Measurements from ENCODE around the gene RNF213.

The RNF213 gene

DNA sequence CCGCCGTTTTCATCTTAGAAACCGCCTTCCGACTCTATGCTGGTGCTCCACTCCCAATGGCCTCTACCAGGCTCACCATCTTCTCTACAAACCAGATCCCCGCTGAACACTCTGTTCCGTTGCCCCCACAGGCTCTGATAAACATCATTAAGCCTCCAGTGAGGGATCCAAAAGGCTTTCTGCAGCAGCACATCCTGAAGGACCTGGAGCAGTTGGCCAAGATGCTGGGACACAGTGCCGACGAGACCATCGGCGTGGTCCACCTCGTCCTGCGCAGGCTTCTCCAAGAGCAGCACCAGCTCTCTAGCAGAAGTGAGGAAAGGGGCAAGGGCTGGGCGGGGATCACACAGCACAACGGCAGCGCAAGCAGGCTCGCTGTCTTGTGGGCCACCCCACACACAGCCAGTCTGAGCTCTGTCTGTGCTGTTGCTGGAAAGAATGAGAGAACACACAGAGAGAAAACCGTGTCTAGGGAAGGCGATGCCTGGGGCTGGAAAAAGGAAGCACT lies 120.8 kb downstream of the RNF213 start:
- H3K4me3 ChIP-seq (ENCODE audit: low read depth, low read length): no peak overlapping the region
- no peak for DNase-seq (ENCODE audit: low read depth)

DNA sequence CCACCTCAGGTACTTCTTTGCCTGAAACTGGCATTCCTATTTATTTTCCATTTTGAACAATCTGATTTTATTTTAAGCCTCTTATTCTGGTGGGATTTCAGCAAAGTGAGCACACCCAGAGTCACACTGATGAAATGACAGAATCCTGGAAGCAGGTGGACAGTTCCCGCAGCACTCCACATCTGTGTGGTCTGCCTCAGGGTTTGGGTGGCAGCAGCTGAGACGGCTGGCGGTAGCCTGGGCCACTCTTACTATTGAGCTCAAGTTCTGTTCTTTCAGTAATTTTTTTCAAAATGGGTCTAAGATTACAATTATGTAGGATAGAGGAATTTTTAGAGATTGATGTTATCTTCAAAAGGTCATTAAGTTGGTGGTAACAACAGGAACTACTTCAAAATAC lies 121.8 kb downstream of the RNF213 start:
- no peak for DNase-seq (ENCODE audit: low read depth)
- TF ChIP-seq, protein P1, sequence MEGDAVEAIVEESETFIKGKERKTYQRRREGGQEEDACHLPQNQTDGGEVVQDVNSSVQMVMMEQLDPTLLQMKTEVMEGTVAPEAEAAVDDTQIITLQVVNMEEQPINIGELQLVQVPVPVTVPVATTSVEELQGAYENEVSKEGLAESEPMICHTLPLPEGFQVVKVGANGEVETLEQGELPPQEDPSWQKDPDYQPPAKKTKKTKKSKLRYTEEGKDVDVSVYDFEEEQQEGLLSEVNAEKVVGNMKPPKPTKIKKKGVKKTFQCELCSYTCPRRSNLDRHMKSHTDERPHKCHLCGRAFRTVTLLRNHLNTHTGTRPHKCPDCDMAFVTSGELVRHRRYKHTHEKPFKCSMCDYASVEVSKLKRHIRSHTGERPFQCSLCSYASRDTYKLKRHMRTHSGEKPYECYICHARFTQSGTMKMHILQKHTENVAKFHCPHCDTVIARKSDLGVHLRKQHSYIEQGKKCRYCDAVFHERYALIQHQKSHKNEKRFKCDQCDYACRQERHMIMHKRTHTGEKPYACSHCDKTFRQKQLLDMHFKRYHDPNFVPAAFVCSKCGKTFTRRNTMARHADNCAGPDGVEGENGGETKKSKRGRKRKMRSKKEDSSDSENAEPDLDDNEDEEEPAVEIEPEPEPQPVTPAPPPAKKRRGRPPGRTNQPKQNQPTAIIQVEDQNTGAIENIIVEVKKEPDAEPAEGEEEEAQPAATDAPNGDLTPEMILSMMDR (IDR thresholded peaks at IDR 0.05; ENCODE audit: low read depth, low read length): no peak
- TF ChIP-seq POLR2A (IDR thresholded peaks at IDR 0.05; ENCODE audit: extremely low read depth, insufficient read length): no peak
- no peak for TF ChIP-seq MYC (IDR thresholded peaks at IDR 0.05; ENCODE audit: low read depth, low read length)
- TF ChIP-seq, protein P2, sequence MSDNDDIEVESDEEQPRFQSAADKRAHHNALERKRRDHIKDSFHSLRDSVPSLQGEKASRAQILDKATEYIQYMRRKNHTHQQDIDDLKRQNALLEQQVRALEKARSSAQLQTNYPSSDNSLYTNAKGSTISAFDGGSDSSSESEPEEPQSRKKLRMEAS (IDR thresholded peaks at IDR 0.05; ENCODE audit: low read depth, low read length): no peak
- no peak overlapping the region for H3K4me3 ChIP-seq (ENCODE audit: low read depth, low read length)

More for the DNA sequence above, 120.8 kb downstream of the RNF213 start:
- TF ChIP-seq, protein P1 (IDR thresholded peaks at IDR 0.05; ENCODE audit: low read depth, low read length): no peak
- TF ChIP-seq, protein P2 (IDR thresholded peaks at IDR 0.05; ENCODE audit: low read depth, low read length): no peak
- no peak for TF ChIP-seq POLR2A (IDR thresholded peaks at IDR 0.05; ENCODE audit: extremely low read depth, insufficient read length)
- TF ChIP-seq MYC (IDR thresholded peaks at IDR 0.05; ENCODE audit: low read depth, low read length): no peak

DNA sequence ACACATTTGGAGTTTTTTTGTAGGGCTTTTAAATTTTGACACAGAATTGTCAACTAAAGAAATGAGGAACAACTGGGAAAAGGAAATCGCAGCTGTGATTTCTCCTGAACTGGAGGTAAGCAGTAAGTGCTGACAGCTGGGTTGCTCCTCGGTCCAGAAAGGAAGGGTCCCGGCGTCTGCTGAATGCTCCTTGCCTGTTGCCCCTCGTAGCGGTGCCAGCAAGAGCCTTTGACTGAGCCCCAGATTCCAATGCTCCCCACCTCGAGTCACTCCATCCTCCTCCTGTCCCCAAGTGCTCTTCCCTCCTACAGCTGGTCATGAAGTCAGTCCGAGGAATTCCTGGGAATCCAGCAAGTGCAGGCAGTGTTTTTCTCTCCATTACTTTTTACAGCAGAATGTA lies 122.3 kb downstream of the RNF213 start:
- no peak overlapping the region for H3K4me3 ChIP-seq (ENCODE audit: low read depth, low read length)
- no peak for DNase-seq (ENCODE audit: low read depth)
- TF ChIP-seq, protein P2 (IDR thresholded peaks at IDR 0.05; ENCODE audit: low read depth, low read length): no peak
- TF ChIP-seq MYC (IDR thresholded peaks at IDR 0.05; ENCODE audit: low read depth, low read length) (no peak), POLR2A (IDR thresholded peaks at IDR 0.05; ENCODE audit: extremely low read depth, insufficient read length) (no peak)
- TF ChIP-seq, protein P1 (IDR thresholded peaks at IDR 0.05; ENCODE audit: low read depth, low read length): no peak

GRCh38 chr17:80384078-80384960 lies 123.7 kb downstream of the RNF213 start:
- no peak overlapping the region for H3K4me3 ChIP-seq (ENCODE audit: low read depth, low read length)
- TF ChIP-seq, protein P1 (IDR thresholded peaks at IDR 0.05; ENCODE audit: low read depth, low read length): no peak
- TF ChIP-seq MYC (IDR thresholded peaks at IDR 0.05; ENCODE audit: low read depth, low read length) (no peak), POLR2A (IDR thresholded peaks at IDR 0.05; ENCODE audit: extremely low read depth, insufficient read length) (no peak)
- TF ChIP-seq, protein P2 (IDR thresholded peaks at IDR 0.05; ENCODE audit: low read depth, low read length): no peak
- DNase-seq (ENCODE audit: low read depth): no peak

GRCh38 chr17:80385046-80385445 lies 124.4 kb downstream of the RNF213 start:
- TF ChIP-seq, protein P1 (IDR thresholded peaks at IDR 0.05; ENCODE audit: low read depth, low read length): no peak
- TF ChIP-seq MYC (IDR thresholded peaks at IDR 0.05; ENCODE audit: low read depth, low read length) (no peak), POLR2A (IDR thresholded peaks at IDR 0.05; ENCODE audit: extremely low read depth, insufficient read length) (no peak)
- TF ChIP-seq, protein P2 (IDR thresholded peaks at IDR 0.05; ENCODE audit: low read depth, low read length): no peak
- no peak for DNase-seq (ENCODE audit: low read depth)
- H3K4me3 ChIP-seq (ENCODE audit: low read depth, low read length): no peak overlapping the region

All from NB4 (cell line).